Myocyte (in vitro differentiated cells): ENCODE results near the gene DAPK3. TPM values are rescaled to one million over a fixed set of nuclear protein-coding genes. Genes with fewer than 3 reads are reported as not detected.
"Not testable (repeated sequence)": the region's sequence is repeated elsewhere in the genome, so short reads cannot be mapped to it uniquely, and the experiment has no call there.

Source experiments
- DNase-seq: peaks from one replicate; pipeline ENCODE4 v3.0.0-alpha.2; 2012; ENCODE audit warnings: low read depth
- total RNA-seq: library from RNA; depleted of rRNA; stranded (reverse); fragments of >200 nt; gene quantifications from 2 replicates; pipeline ENCODE4 v1.2.3, GENCODE V29; 2014

The DAPK3 gene
- total RNA-seq, 1 donor from 2014 or later: 193 TPM

DNA sequence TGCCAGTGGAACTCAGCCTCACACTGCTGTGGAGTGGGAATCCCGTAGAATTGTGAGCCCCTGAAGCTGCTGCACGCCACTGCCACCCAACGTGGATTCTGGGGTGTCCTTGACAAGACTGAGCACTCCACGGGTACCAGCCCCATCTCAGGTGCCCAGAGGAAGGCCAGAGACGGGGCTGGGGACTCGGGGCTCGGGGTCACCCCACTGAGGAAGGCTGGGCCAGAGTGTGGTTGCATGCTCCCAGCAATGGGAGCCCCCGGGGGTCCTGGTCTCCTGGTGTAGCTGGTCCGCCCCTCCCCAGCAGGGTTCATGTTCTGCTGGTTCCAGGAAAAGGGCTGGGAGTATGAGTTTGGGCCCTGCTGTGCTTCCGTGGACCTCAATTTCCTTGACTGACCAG lies 15.2 kb downstream of the DAPK3 start:
- no peak for DNase-seq

- not testable (repeated sequence) for DNase-seq
These were observed 15.6 kb downstream of the DAPK3 start for GRCh38 chr19:3955276-3955675.

DNA sequence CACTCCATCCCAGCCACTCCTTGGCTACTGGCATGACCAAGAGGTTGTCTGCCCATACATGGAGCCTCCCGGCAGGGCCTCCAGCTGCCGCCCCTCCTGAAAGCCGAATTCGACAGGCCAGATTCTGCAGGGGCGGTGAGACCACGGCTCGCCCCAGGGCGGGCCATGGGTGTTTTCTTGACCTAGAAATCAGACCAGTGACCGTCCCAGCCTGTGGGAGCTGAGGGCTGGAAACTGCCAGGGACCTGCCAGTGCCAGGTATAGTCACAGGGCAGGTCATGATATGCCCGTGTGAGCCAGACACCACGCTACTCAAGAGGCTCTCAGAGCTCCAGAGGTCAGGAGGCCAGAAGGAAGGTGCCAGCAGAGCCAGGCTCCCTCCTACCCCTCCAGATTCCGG lies 16.8 kb downstream of the DAPK3 start:
- DNase-seq: peak; percentile 71

GRCh38 chr19:3952755-3953276 lies 18.1 kb downstream of the DAPK3 start:
- not testable (repeated sequence) for DNase-seq

DNA sequence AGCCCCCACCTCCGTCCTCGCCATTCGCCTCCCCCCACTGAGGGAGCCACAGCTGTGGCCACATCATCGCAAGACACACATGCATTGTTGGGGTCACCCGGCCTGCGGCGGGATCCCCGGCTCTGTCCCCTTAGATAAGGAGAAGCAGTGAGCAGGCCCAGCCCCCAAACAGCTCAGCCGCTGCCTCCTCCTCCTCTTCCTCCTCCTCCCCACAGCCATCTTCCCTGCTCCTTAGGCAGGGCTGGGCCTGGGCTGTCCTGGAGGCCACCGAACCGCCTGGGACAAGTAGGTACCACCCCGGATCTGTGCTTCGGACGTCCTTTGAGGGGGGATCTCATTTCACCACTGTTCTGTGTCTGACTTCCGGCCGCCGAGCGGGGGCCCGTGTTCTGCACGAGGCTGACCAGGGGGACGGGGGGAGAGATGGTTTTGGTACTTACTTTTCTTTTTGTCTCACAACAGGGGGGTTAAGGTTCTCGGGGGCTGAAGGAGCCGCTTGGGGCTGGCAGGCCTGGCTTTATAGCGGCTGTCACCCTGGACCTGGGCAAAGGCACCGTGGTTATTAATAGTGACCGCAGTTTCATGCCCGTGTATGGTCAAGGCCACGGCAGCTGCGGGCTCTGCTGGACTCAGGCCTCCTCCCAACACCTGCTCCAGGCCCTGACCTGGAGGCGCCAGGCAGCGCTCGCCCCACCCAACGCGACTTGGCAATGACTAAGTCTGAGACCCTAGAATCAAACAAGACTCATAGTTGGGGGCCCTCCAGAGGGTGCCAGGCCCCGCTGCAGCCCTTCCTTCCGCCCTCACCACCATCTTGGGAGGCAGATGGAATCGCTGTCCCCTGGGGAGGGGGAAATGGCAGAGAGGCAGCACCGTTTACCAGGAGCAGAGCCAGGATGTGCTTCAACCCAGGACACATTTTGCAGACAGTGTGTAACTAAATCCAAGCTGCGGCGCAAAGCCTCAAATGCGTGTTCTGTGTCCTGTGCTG lies 19.7 kb downstream of the DAPK3 start:
- DNase-seq: peak; percentile 94

DNA sequence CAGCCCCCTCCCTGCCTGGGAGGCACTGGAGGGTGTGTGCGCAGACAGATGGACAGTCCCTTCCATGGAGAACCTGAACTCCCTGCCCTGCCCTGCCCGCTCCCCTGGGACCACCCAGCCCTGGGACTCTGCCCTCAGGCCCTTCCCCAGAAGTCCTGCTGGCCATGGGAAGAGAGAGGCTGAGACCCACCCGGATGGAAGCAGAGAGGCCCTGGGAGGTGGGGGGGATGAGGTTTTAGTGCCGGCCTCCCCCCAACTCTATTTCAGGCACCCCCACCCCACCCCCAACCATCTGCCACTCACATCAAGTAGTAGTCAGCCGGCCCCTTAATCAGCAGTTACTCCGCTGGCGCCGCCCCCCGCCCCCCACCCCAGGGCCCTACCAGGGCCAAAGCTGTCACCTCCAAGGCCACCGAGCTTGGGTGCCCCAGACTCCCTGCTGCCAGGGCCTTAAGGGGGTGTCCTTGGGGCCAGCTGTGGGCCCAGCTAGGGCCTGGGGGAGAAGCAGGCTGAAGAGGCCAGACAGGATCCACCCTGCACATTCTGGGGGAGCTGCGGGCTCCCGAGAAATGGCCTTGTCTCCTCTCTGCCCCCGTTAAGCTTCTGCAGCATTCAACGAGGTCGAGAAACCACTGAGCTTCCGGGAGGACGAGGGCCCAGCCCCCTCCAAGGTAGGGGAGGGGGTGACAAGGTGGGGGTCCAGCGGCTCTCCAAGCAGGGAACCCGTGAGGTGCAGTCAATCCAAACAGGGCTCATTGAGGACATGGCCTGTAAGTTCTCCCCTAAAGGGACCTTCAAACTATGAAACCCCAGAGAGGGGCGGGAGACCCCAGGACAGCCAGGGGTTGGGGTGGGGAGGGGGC lies 20.7 kb downstream of the DAPK3 start:
- no peak for DNase-seq

- DNase-seq: no peak
These were observed 21.6 kb downstream of the DAPK3 start for GRCh38 chr19:3949294-3949693.

- DNase-seq: not testable (repeated sequence)
These were observed 23.5 kb downstream of the DAPK3 start for GRCh38 chr19:3947316-3947933.

GRCh38 chr19:3945838-3946237 lies 25.1 kb downstream of the DAPK3 start:
- peak; percentile 31 for DNase-seq

DNA sequence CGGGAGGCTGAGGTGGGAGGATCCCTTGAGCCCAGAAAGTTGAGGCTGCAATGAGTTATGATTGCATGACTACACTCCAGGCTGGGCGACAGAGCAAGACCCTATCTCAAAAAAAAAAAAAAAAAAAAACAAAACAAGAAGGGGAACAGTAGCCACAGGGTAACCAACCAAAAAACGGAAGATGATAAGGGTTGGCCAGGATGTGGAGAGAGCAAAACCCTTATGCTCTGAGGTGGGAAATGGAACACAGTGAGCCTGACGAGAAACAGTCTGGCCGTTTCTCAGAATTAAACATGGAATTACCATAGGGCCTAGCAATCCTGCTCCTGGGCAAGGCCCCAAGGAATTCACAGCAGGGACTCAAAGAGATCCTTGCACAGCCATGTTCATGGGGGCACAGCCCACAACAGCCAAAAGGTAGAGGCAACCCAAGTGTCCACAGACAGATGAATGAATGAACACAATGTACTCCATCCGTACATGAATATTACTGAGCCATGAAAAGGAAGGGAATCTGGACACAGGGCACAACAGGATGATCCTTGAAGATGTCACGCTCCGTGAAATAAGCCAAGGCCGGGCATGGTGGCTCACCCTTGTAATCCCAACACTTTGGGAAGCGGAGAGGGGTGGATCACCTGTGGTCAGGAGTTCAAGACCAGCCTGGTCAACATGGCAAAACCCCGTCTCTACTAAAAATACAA lies 26.7 kb downstream of the DAPK3 start:
- DNase-seq: no peak

GRCh38 chr19:3942790-3943409 lies 28.0 kb downstream of the DAPK3 start:
- peak; percentile 92 for DNase-seq

DNA sequence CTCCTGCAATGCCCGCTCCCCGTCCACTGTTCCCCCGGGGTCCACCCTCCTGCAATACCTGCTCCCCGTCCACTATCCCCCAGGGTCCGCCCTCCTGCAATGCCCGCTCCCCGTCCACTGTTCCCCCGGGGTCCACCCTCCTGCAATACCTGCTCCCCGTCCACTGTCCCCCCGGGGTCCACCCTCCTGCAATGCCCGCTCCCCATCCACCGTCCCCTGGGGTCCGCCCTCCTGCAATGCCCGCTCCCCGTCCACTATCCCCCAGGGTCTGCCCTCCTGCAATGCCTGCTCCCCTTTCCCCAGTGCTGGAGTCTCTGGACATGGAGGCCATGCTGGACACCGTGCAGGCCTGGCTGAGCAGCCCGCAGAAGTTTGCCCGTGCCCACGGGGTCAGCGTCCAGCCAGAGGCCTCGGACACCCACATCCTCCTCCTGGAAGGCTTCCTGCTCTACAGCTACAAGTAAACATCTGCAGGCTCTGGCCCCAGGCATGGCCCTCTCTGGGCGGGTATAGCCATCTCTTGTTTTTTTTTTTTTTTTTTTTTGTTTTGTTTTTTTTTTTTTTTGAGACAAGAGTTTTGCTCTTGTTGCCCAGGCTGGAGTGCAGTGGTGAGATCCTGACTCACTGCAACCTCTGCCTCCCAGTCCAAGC lies 32.5 kb downstream of the DAPK3 start:
- not testable (repeated sequence) for DNase-seq

DNA sequence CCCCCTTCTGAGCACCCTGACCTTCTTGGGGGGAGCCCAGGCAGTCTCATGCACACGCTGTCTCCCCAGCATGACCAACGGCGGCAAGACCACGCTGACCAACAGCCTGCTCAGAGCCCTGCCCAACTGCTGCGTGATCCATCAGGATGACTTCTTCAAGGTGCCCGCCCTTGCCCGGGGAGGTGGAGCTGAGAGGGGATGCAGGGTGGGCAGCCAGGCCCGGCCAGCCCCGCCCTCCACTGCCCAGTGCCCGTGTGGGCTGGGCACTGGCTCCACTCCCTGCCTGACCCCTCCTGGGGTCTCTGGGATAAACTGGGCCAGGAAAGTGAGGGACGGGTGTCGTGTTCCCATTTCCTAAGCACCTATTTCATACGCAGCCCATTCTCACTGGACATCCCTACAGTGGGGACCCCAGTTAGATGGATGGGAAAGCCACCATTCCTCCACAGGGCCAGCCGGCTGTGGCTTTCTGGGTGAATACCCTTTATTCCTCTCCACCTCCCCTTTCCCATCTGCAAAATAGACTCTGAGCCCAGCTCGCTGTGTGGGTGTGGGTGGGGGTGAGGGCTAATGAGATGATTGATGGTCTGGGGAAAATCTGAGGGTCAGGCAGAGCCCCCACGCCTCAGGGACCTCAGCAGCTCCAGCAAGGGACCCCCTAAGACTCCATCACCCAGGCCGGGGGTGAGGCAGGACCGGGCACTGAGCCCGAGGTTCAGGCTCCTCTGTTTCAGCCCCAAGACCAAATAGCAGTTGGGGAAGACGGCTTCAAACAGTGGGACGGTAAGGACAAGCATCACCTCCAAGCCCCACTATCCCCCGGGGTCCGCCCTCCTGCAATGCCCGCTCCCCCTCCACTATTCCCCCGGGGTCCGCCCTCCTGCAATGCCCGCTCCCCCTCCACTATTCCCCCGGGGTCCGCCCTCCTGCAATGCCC lies 34.1 kb downstream of the DAPK3 start:
- DNase-seq: no peak

- DNase-seq: peak; percentile 71
These were observed 37.7 kb downstream of the DAPK3 start, which contains the start of gene NMRK2 for GRCh38 chr19:3932931-3933810. NMRK2 (plus strand) TSS chr19:3933069; CDS start chr19:3933672, 603 bp downstream.

DNA sequence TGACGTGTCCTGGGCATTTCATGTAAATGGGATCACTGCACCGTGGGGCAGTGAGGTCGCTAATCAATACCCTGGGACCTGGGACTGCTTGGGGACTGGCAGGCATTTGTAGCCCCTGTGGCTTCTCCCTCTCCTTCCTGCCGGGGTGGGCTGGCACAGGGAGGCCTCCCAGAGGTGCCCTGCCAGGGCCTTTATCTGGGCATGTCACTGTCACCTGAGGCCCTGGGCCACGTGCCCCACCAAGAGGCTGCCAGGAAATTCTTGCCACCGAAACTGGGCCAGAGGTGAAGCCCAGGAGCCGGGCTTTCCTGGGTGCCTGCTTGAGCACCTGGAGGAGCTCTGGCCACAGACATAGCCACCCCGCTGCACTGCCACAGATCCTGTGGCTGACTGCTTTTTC lies 39.9 kb downstream of the DAPK3 start:
- no peak for DNase-seq

DNA sequence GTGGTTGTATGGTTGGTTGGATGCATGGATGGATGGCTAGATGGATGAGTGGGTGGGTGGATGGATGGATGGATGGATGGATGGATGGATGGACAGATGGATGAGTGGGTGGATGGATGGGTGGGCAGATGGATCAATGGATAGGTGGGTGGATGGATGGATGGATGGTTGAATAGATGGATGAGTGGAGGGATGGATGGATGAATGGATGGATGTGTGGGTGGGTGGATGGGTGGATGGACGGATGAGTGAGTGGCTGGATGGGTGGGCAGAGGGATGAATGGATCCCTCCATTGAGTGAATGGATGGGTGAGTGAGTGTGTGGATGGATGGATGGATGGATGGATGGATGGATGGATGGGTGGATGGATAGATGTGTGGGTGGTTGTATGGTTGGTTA lies 47.0 kb downstream of the DAPK3 start:
- DNase-seq: no peak

DNA sequence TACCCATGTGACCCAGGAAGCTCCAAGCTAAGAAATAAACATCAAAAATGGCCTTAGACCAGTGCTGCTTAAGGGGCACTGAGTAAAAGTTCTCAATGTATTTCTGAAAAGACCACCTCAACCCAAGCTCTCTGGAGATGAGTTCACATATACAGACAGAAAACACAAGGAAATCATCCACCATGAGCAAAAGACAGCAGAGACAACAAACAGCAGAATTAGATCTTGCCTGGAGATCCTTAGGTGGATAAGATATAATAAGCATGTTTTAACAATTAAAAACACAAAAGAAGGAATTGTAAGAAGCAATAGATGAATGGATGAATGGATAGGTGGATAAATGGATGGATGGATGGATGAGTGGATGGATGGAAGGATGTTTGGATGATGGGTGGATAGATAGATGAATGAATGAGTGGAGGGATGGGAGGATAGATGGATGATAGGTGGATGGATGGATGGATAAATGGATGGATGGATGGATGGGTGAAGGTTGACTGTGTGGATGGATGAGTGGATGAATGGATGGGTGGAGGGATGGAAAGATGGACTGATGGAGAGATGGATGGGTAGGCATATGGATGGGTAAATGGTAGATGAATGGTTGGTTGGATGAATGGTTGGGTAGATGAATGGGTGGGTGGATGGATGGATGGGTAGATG lies 47.7 kb downstream of the DAPK3 start:
- DNase-seq: no peak
